ENCODE results near the gene DAPK1. TPM values are rescaled to one million over a fixed set of nuclear protein-coding genes. Genes with fewer than 3 reads are reported as not detected.

DAPK1 gene
- total and polyA plus RNA-seq, 2 donors (not counting 3 experiments of a cell fraction or from before 2014, with no cell fraction given) = 58.9 to 119 TPM

DNA sequence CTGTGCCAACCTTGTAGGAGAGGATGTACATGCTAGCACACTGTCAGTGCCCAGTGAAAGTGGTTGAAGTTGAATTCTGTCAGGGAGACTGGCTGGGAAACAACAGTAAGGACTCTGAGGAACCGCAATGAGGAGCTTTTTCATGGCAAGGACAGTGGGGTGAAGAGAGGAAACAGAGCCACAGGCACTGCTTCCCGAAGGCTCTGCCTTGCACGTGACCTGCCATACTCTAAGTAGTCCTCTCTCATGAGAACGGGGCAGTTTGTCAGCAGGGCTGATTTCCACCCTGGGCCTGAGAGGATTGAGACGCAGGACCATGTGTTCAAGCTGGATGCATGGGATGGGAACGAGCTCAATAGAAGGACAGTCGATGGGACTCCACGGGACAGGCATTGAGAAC, 121.7 kb downstream of the DAPK1 start:
- H3K27ac ChIP-seq (ENCODE audit: insufficient read depth, low read depth, low read length) = no peak overlapping the region
- no peaks in the 10 kb centered on the region for H3K9me1 ChIP-seq (replicated peaks; ENCODE audit: control insufficient read depth, extremely low read depth, insufficient read depth, low read length)
- no peaks in the 10 kb centered on the region for H3K4me1 ChIP-seq (ENCODE audit: control insufficient read depth, extremely low read depth, insufficient read depth, low read length)
- DNase-seq (ENCODE audit: low read depth, low spot score) (no peak), FAIRE-seq (no peak)
- ChIA-PET POLR2A (no interaction called here), CTCF (no interaction called here)
- H2AFZ ChIP-seq (ENCODE audit: low read depth, low read length) = no peak overlapping the region
- no peaks in the 10 kb centered on the region for H3K9me3 ChIP-seq (replicated peaks; ENCODE audit: control insufficient read depth, insufficient read depth, low read length)
- TF ChIP-seq JUN (IDR thresholded peaks at IDR 0.05; ENCODE audit: borderline replicate concordance, insufficient read depth, insufficient read length, low read depth) (no peak), MAX (IDR thresholded peaks at IDR 0.05; ENCODE audit: insufficient read depth, insufficient read length) (no peak), POLR2AphosphoS5 (IDR thresholded peaks at IDR 0.05; ENCODE audit: insufficient read depth, low read depth, low read length) (no peak), EZH2 (IDR thresholded peaks at IDR 0.05; ENCODE audit: borderline replicate concordance, low read depth, low read length, severe bottlenecking) (no peak)
- TF ChIP-seq, protein P1, sequence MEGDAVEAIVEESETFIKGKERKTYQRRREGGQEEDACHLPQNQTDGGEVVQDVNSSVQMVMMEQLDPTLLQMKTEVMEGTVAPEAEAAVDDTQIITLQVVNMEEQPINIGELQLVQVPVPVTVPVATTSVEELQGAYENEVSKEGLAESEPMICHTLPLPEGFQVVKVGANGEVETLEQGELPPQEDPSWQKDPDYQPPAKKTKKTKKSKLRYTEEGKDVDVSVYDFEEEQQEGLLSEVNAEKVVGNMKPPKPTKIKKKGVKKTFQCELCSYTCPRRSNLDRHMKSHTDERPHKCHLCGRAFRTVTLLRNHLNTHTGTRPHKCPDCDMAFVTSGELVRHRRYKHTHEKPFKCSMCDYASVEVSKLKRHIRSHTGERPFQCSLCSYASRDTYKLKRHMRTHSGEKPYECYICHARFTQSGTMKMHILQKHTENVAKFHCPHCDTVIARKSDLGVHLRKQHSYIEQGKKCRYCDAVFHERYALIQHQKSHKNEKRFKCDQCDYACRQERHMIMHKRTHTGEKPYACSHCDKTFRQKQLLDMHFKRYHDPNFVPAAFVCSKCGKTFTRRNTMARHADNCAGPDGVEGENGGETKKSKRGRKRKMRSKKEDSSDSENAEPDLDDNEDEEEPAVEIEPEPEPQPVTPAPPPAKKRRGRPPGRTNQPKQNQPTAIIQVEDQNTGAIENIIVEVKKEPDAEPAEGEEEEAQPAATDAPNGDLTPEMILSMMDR (IDR thresholded peaks at IDR 0.05; ENCODE audit: extremely low read depth in 1 of 2, insufficient read depth in 1 of 2, low read depth in 1 of 2, low read length in 2 of 2) = no peak
- dilution Hi-C loops (cut with MboI; ENCODE audit: extremely low pct_ligation_motif_present, low sequenced_read_pairs) (no loop called here), intact Hi-C loops (cut with micrococcal nuclease) (no loop called here)
- H3K36me3 ChIP-seq (ENCODE audit: control insufficient read depth in 2 of 2, extremely low read depth in 1 of 2, insufficient read depth in 2 of 2, low read length in 2 of 2) = peaks cover 3 to 26% of the 10 kb centered on the region in 2 experiments
- no peak overlapping the region for H3K4me2 ChIP-seq (ENCODE audit: insufficient read depth, low read length)
- H3K4me3 ChIP-seq (replicated peaks in 1 of 3; ENCODE audit: insufficient read depth in 1 of 3, low read depth in 1 of 3, low read length in 3 of 3) = no peak overlapping the region
- BruUV-seq (replicated peaks) = no TSS peak
- H3K79me2 ChIP-seq (ENCODE audit: control insufficient read depth, insufficient read depth, low read length) = no peaks in the 10 kb centered on the region
- H3K27me3 ChIP-seq (ENCODE audit: control insufficient read depth in 2 of 2, insufficient read depth in 2 of 2, low read length in 2 of 2) = no peaks in the 10 kb centered on the region
- no peaks in the 10 kb centered on the region for H4K20me1 ChIP-seq (replicated peaks; ENCODE audit: control insufficient read depth, extremely low read depth, insufficient read depth, low read length)
- no peak overlapping the region for H3K9ac ChIP-seq (replicated peaks; ENCODE audit: extremely low read depth, insufficient read depth, low read length)
